ENCODE measurements around the gene TACC3.

The TACC3 gene

DNA sequence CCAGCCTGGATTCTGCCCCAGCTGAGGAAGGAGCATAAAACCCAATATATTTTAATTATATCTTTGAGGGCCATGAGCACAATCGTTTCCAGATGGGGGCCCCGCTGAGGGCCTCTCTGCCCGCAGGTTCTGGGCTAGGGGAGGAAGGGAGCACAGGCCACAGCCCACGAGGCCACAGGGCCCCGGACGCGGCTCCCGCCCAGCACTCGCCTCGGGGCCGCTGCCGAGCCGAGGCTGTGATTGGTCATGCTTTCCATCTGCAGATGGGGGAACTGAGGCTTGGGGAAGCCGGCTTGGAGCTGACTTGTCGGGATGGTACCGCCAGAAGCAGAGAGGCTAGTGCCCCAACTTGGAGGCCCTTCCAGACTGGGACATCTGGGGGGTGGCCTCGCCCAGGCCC lies 34.0 kb downstream of the TACC3 start:
- DNase-seq, result no peak
- H3K27me3 ChIP-seq (ENCODE audit: control insufficient read depth in 1 of 2, insufficient read depth in 1 of 2, low read length in 2 of 2), result peaks cover 0 to 24% of the 10 kb centered on the region in 2 experiments
- 90% methylated on average over 17 of the region's 17 CpGs for WGBS

DNA sequence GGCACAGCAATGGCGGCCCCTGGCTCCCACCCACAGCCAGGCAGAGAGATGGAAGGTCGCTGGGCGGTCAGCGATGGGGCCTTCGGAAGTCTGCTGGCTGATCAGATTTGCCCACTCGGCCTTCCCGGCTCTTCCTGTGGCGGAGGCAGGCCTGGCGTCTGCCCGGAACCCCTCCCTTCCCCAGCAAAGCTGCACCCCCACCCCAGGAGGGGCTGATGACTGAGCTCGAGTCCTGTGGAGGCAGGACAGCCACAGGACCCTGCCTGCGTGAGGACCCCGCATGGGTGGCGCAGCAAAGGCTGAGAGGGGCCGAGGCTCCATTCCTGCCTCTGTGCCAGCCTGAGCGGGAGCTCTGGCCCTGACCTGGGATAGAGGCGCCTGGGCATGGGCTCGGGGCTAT lies 34.8 kb downstream of the TACC3 start:
- Histone ChIP-seq H3K9me3 (ENCODE audit: control insufficient read depth, low read length) (no peaks in the 10 kb centered on the region), H2BK5ac (ENCODE audit: low read depth, low read length, poor library complexity, severe bottlenecking) (no peak overlapping the region), H3K79me1 (replicated peaks; ENCODE audit: low read length, poor library complexity, severe bottlenecking) (no peaks in the 10 kb centered on the region), H3K23ac (ENCODE audit: low read length in 2 of 2) (no peak overlapping the region), H2BK12ac (ENCODE audit: low read length in 2 of 2) (no peak overlapping the region), H3K4me2 (ENCODE audit: low read length, poor library complexity, severe bottlenecking) (no peak overlapping the region), H2AFZ (ENCODE audit: low read depth, low read length) (no peak overlapping the region), H3K18ac (ENCODE audit: low read depth in 1 of 2, low read length in 2 of 2) (no peak overlapping the region), H2AK5ac (ENCODE audit: low read length, severe bottlenecking) (no peak overlapping the region), H3K27me3 (ENCODE audit: control insufficient read depth in 1 of 2, insufficient read depth in 1 of 2, low read length in 2 of 2) (peaks cover 0 to 18% of the 10 kb centered on the region in 2 experiments), H3K4me3 (ENCODE audit: insufficient read depth in 1 of 2, low read depth in 1 of 2, low read length in 2 of 2) (no peak overlapping the region), H3K9ac (ENCODE audit: low read length) (no peak overlapping the region), H3K27ac (ENCODE audit: low read length, poor library complexity, severe bottlenecking) (no peak overlapping the region), H4K91ac (ENCODE audit: low read length) (no peak overlapping the region), H2BK120ac (ENCODE audit: low read depth, low read length) (no peak overlapping the region), H3K4me1 (ENCODE audit: control insufficient read depth, insufficient read depth, low read depth, low read length) (peaks cover 32% of the 10 kb centered on the region), H3K36me3 (ENCODE audit: control insufficient read depth in 1 of 2, insufficient read depth in 2 of 2, low read depth in 1 of 2, low read length in 2 of 2) (peaks cover 0 to 3% of the 10 kb centered on the region in 2 experiments), H3K14ac (ENCODE audit: low read length in 2 of 2) (no peak overlapping the region), H3K4ac (ENCODE audit: low read depth in 1 of 2, low read length in 2 of 2) (no peak overlapping the region), H4K8ac (ENCODE audit: low read length) (no peak overlapping the region), H2BK15ac (ENCODE audit: low read depth, poor library complexity, severe bottlenecking) (no peak overlapping the region)
- WGBS, result 79% methylated on average over 18 of the region's 18 CpGs
- DNase-seq, result no peak

More for the DNA sequence above, 34.0 kb downstream of the TACC3 start:
- Histone ChIP-seq H2BK5ac (ENCODE audit: low read depth, low read length, poor library complexity, severe bottlenecking) (no peak overlapping the region), H3K4me3 (ENCODE audit: insufficient read depth in 1 of 2, low read depth in 1 of 2, low read length in 2 of 2) (no peak overlapping the region), H3K18ac (ENCODE audit: low read depth in 1 of 2, low read length in 2 of 2) (no peak overlapping the region), H4K8ac (ENCODE audit: low read length) (no peak overlapping the region), H3K14ac (ENCODE audit: low read length in 2 of 2) (no peak overlapping the region), H3K9me3 (ENCODE audit: control insufficient read depth, low read length) (no peaks in the 10 kb centered on the region), H3K9ac (ENCODE audit: low read length) (no peak overlapping the region), H2AK5ac (ENCODE audit: low read length, severe bottlenecking) (no peak overlapping the region), H3K4ac (ENCODE audit: low read depth in 1 of 2, low read length in 2 of 2) (no peak overlapping the region), H2BK12ac (ENCODE audit: low read length in 2 of 2) (no peak overlapping the region), H2AFZ (ENCODE audit: low read depth, low read length) (no peak overlapping the region), H2BK15ac (ENCODE audit: low read depth, poor library complexity, severe bottlenecking) (no peak overlapping the region), H3K4me1 (ENCODE audit: control insufficient read depth, insufficient read depth, low read depth, low read length) (peaks cover 29% of the 10 kb centered on the region), H3K79me1 (replicated peaks; ENCODE audit: low read length, poor library complexity, severe bottlenecking) (no peaks in the 10 kb centered on the region), H2BK120ac (ENCODE audit: low read depth, low read length) (no peak overlapping the region), H3K23ac (ENCODE audit: low read length in 2 of 2) (no peak overlapping the region), H4K91ac (ENCODE audit: low read length) (no peak overlapping the region), H3K4me2 (ENCODE audit: low read length, poor library complexity, severe bottlenecking) (no peak overlapping the region), H3K36me3 (ENCODE audit: control insufficient read depth in 1 of 2, insufficient read depth in 2 of 2, low read depth in 1 of 2, low read length in 2 of 2) (peaks cover 0 to 3% of the 10 kb centered on the region in 2 experiments), H3K27ac (ENCODE audit: low read length, poor library complexity, severe bottlenecking) (no peak overlapping the region)

GRCh38 chr4:1756893-1757779 lies 35.8 kb downstream of the TACC3 start:
- no peak overlapping the region for H3K9ac ChIP-seq (ENCODE audit: low read length)
- H2BK120ac ChIP-seq (ENCODE audit: low read depth, low read length), result no peak overlapping the region
- H3K4ac ChIP-seq (ENCODE audit: low read depth in 1 of 2, low read length in 2 of 2), result no peak overlapping the region
- peaks cover 0 to 3% of the 10 kb centered on the region in 2 experiments for H3K36me3 ChIP-seq (ENCODE audit: control insufficient read depth in 1 of 2, insufficient read depth in 2 of 2, low read depth in 1 of 2, low read length in 2 of 2)
- no peak overlapping the region for H3K27ac ChIP-seq (ENCODE audit: low read length, poor library complexity, severe bottlenecking)
- no peak overlapping the region for H3K18ac ChIP-seq (ENCODE audit: low read depth in 1 of 2, low read length in 2 of 2)
- peaks cover 0 to 16% of the 10 kb centered on the region in 2 experiments for H3K27me3 ChIP-seq (ENCODE audit: control insufficient read depth in 1 of 2, insufficient read depth in 1 of 2, low read length in 2 of 2)
- DNase-seq, result no peak
- H3K9me3 ChIP-seq (ENCODE audit: control insufficient read depth, low read length), result no peaks in the 10 kb centered on the region
- no peak overlapping the region for H2BK12ac ChIP-seq (ENCODE audit: low read length in 2 of 2)
- no peak overlapping the region for H4K8ac ChIP-seq (ENCODE audit: low read length)
- no peak overlapping the region for H3K23ac ChIP-seq (ENCODE audit: low read length in 2 of 2)
- WGBS, result 82% methylated on average over 20 of the region's 20 CpGs
- H3K4me2 ChIP-seq (ENCODE audit: low read length, poor library complexity, severe bottlenecking), result no peak overlapping the region
- no peak overlapping the region for H2BK15ac ChIP-seq (ENCODE audit: low read depth, poor library complexity, severe bottlenecking)
- H3K4me1 ChIP-seq (ENCODE audit: control insufficient read depth, insufficient read depth, low read depth, low read length), result peaks cover 30% of the 10 kb centered on the region
- no peak overlapping the region for H2AK5ac ChIP-seq (ENCODE audit: low read length, severe bottlenecking)
- H2BK5ac ChIP-seq (ENCODE audit: low read depth, low read length, poor library complexity, severe bottlenecking), result no peak overlapping the region
- no peak overlapping the region for H3K4me3 ChIP-seq (ENCODE audit: insufficient read depth in 1 of 2, low read depth in 1 of 2, low read length in 2 of 2)
- no peak overlapping the region for H3K14ac ChIP-seq (ENCODE audit: low read length in 2 of 2)
- H2AFZ ChIP-seq (ENCODE audit: low read depth, low read length), result no peak overlapping the region
- no peaks in the 10 kb centered on the region for H3K79me1 ChIP-seq (replicated peaks; ENCODE audit: low read length, poor library complexity, severe bottlenecking)
- H4K91ac ChIP-seq (ENCODE audit: low read length), result no peak overlapping the region

DNA sequence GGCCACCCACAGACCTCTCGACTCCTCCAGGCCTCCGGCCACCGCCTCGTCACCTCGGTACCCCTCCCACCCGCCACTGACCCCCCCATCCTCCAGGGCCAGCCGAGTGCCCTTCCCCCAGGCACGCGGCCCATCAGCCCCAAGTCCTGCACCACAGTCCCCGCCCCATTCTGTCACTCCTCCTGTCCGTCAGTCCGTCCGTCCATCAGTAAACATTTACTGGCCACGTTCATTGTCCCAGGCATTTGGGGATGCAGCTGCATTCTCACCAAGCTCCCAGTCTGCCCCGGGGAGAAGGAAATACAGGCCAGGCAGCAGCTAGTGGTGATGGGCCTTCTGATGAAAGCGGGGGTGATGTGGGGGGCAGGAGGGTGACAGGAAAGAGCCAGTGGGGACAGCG lies 36.5 kb downstream of the TACC3 start:
- Histone ChIP-seq H3K23ac (ENCODE audit: low read length in 2 of 2) (no peak overlapping the region), H2BK5ac (ENCODE audit: low read depth, low read length, poor library complexity, severe bottlenecking) (no peak overlapping the region), H2AK5ac (ENCODE audit: low read length, severe bottlenecking) (no peak overlapping the region), H3K9ac (ENCODE audit: low read length) (no peak overlapping the region), H2BK15ac (ENCODE audit: low read depth, poor library complexity, severe bottlenecking) (no peak overlapping the region), H3K14ac (ENCODE audit: low read length in 2 of 2) (peak overlapping the region in 1 of 2 experiments; percentile 47), H3K18ac (ENCODE audit: low read depth in 1 of 2, low read length in 2 of 2) (no peak overlapping the region), H3K27me3 (ENCODE audit: control insufficient read depth in 1 of 2, insufficient read depth in 1 of 2, low read length in 2 of 2) (peaks cover 0 to 21% of the 10 kb centered on the region in 2 experiments), H3K27ac (ENCODE audit: low read length, poor library complexity, severe bottlenecking) (no peak overlapping the region), H4K8ac (ENCODE audit: low read length) (no peak overlapping the region), H3K4me2 (ENCODE audit: low read length, poor library complexity, severe bottlenecking) (no peak overlapping the region), H3K4me3 (ENCODE audit: insufficient read depth in 1 of 2, low read depth in 1 of 2, low read length in 2 of 2) (peak overlapping the region in 1 of 2 experiments; percentile 3), H3K9me3 (ENCODE audit: control insufficient read depth, low read length) (no peaks in the 10 kb centered on the region), H3K36me3 (ENCODE audit: control insufficient read depth in 1 of 2, insufficient read depth in 2 of 2, low read depth in 1 of 2, low read length in 2 of 2) (peaks cover 0 to 3% of the 10 kb centered on the region in 2 experiments), H2AFZ (ENCODE audit: low read depth, low read length) (no peak overlapping the region), H3K4me1 (ENCODE audit: control insufficient read depth, insufficient read depth, low read depth, low read length) (peaks cover 30% of the 10 kb centered on the region), H2BK12ac (ENCODE audit: low read length in 2 of 2) (peak overlapping the region in 1 of 2 experiments; percentile 16), H3K4ac (ENCODE audit: low read depth in 1 of 2, low read length in 2 of 2) (no peak overlapping the region), H3K79me1 (replicated peaks; ENCODE audit: low read length, poor library complexity, severe bottlenecking) (no peaks in the 10 kb centered on the region), H2BK120ac (ENCODE audit: low read depth, low read length) (no peak overlapping the region), H4K91ac (ENCODE audit: low read length) (no peak overlapping the region)
- WGBS, result 71% methylated on average over 17 of the region's 17 CpGs
- DNase-seq, result no peak

All from mesenchymal stem cell (in vitro differentiated cells and primary cell).